GM21723 (cell line): ENCODE measurements around the gene COL16A1.

Experiments
- ATAC-seq: cut with Tn5 transposase; IDR thresholded peaks from one replicate; pipeline ENCODE4 v1.9.1; 2021; ENCODE audit warnings: mild to moderate bottlenecking, moderate library complexity; ENCODE audit not compliant: unreplicated experiment

Gene COL16A1

DNA sequence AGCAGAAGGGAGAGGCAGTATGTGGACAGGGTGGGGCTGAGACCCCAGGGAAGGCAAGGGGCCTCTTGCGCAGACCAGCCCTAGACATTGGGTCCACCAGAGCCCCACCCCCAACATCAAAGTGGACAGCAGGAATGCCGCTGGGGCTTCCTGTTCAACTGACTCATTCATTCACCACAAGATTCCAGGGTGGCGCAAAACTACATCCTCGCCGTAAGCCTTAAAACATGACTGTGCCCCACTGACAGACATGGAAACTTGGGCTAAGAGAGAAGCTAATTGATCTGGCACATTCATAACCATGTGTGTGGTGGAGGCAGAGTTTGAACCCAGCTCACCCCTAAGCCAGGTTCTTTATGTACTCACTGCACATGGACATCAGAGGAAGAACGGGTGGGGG, 14.0 kb downstream of the COL16A1 start:
- ATAC-seq, result no peak

DNA sequence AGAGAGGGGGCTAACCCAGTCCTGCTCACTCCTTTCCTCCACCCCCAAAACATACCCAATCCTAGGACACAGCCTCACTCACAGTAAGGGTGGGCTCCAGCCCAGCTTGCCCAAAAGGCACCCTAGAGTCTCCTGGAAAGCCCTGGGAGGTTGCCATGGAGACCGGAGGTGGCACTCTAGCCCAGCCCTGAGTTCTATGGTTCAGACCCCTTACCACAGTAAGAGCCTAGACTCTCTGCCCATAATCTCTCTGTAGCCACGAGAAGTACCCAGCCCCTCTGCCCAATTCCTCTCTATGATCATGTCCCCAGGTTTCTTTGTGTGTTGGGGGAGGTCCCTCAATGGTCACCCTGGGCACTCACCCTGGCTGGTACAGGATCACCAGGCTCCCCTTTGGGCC, 14.4 kb downstream of the COL16A1 start:
- ATAC-seq, result no peak

DNA sequence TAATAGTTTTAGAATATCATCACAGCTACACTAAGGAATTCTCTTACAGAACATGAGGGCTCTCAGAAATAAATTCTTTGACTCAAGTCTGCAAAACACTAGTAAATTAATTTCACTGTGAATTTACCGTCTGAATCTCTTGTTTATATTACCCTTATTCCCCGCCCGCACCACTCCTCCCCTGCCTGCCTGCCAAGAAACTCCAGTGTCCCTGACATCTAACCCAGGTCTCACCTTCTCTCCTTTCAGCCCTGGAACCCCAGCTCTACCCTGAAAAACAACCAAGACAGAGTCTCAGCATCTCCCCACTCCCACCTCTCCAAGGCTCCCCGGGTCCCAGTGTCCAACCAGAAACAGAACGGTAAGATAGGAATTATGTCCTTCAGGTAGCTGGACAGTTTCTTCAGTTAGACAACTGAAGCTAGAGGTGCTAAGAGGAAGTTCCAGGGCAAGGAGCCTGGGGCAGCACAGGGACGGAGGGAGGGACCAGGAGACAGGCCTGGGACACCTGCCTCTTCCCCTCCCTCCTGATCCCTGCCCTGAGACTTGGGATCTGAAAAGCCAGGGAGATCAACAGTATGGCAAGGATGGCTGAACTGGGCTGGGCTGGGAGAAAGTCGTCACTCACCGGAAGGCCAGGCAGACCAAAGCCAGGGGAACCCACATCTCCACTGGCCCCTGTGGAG, 15.4 kb downstream of the COL16A1 start:
- no peak for ATAC-seq

DNA sequence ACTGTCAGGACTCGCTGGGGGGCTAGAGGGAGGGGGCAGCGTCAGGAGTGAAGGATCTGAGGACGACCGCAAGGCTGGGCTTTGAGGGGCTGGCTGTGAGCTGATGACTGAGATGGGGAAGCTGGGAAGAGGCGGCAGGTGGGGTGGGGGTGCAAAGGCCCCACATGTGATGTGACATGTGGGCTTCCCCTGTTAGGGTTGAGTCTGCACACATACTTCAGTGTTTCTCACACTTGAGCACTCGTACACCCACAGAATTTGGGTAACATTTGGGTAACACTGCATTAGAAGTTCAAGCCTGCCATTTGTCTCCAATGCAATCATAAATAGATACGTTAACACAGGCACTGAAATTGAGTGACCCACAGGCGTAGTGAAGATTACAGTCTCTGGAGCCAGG, 16.2 kb downstream of the COL16A1 start:
- no peak for ATAC-seq

GRCh38 chr1:31685795-31686194, 18.0 kb downstream of the COL16A1 start:
- no peak for ATAC-seq

- no peak for ATAC-seq
Observed at GRCh38 chr1:31683997-31684396, 19.8 kb downstream of the COL16A1 start.

GRCh38 chr1:31681415-31681814, 22.4 kb downstream of the COL16A1 start:
- no peak for ATAC-seq

DNA sequence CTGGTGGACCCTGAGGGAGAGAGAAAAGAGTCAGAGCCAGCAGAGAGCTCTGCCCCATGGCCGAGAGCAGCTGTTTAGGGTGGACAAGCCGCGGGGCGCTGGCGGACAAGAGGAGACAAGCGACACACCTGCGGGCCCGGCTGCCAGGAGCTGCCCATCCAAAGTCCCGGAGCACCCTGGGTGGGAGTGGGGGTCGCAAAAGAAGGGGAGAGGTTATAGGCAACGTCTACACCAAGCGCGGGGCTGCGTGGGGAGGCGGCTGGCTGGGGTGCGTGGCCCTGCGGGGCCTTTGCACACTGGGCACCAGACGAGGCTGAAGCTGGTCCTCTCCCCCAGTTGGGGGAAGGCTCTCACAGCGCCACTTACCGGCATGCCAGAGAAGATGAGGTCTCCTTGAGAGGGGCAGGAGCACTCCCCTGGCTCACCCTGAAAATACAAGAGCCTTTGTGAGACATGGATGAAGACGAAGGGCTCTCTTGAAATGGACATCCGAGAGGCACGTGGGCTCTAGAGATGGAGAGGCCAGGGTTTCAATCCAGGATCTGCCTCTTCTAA, 24.1 kb downstream of the COL16A1 start:
- no peak for ATAC-seq

- no peak for ATAC-seq
Observed at GRCh38 chr1:31679091-31679490, 24.7 kb downstream of the COL16A1 start.

DNA sequence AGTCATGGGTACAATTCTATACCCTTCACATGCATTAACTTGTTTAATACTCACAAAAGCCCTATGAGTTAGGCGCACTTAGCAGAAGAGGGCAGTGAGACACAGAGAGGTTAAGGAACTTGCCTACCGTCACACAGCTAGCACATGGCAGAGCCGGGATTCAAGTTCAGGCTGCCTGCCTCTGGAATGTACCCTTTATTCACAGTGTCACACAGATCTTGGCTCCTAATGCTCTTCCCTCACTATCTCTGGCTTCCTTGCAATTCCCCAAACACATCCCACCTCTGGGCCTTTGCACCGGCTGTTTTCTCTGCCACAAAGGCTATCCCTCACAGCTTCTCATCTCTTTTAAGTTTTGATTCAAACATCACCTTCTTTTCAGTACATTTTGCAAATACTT, 25.1 kb downstream of the COL16A1 start:
- no peak for ATAC-seq

DNA sequence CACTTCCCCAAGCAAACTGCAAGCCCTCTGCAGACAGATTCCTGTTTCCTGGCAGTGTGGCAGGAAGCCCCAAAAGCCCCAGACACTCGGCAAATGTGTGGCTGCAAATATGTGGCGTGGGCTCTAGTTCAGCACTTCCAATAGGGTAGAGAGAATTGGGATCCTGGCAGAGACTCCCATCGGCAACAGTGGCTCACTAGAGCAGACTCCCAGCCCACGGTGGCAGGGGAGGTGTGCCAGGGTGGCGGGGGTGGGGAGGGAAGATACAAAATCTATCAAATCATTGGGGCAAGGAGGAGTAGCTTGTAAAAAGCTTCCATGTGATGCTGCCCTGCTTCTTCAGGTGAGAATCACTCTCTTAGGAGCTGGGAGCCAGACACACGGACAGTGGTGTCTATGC, 25.9 kb downstream of the COL16A1 start:
- ATAC-seq, result no peak

DNA sequence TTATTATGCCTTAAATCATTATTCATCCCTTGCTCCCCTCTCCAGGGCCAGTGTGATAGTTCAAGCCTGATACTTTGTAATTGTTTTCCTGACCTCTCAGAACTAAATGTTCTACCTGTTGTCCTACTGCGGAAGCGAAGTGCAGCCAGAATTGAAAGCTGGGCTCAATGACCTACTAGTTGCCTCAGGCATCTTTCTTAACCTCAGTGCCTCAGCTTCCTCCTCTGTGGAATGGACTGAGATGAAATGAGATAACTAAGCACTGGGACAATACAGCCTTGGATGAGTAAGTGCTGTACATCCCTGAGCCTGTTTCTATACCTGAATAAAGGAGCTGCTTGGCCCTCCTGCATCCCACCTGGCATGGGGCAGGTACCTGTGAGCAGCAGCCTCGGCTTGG, 26.4 kb downstream of the COL16A1 start:
- ATAC-seq, result no peak

DNA sequence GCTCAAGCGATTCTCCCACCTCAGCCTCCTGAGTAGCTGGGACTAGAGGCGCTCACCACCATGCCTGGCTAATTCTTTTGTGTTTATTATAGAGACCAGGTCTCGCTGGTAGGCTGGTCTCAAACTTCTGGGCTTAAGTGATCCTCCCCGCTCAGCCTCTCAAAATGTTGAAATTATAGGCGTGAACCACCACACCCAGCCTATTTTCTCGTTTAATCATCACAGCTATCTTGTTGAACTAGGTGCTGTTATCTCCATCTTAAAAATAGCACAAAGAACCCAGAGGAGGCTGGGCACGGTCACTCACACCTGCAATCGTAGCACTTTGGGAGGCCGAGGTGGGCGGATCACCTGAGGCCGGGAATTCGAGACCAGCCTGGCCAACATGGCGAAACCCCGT, 28.1 kb downstream of the COL16A1 start:
- ATAC-seq, result no peak

- no peak for ATAC-seq
Observed at GRCh38 chr1:31675161-31675560, 28.7 kb downstream of the COL16A1 start.

DNA sequence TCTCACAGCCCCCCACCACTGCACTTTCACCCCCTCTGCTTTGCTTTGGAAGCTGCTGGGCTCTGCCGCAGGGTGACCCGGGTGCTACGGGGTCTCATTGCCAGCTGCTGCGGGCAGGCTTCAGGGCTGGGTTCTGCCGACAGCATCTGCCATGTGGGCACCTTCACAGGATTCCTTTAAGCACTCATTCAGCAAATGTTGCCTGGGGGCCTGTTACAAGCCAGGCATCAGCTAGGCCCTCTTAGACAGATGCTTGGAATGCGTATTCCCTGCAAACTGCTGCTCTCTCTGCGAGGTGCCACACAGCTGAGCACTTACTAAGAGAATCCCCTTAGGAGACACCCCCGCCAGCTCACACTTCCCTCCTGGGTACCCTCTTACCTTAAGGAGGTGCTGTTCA, 29.2 kb downstream of the COL16A1 start:
- ATAC-seq, result no peak

DNA sequence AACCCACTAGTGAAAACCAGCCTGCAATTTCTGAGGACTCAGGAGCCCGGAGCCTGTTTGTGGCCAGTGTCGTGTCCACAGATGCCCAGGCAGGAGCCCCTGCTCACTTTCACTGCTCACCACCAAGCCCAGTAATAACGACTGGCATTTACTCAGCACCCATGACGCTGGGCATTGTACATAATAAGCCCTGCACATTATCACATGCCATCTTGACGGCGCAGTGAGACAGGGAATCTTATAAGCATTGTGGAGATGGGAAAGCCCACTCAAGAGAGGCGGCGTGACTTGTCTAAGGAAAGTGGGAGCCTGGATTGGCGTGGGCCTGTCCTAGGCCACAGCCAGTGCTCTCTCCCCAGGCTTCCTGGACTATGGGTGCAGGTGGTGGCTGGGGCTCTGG, 30.4 kb downstream of the COL16A1 start:
- no peak for ATAC-seq

- ATAC-seq, result no peak
Observed at GRCh38 chr1:31672986-31673385, 30.8 kb downstream of the COL16A1 start.

DNA sequence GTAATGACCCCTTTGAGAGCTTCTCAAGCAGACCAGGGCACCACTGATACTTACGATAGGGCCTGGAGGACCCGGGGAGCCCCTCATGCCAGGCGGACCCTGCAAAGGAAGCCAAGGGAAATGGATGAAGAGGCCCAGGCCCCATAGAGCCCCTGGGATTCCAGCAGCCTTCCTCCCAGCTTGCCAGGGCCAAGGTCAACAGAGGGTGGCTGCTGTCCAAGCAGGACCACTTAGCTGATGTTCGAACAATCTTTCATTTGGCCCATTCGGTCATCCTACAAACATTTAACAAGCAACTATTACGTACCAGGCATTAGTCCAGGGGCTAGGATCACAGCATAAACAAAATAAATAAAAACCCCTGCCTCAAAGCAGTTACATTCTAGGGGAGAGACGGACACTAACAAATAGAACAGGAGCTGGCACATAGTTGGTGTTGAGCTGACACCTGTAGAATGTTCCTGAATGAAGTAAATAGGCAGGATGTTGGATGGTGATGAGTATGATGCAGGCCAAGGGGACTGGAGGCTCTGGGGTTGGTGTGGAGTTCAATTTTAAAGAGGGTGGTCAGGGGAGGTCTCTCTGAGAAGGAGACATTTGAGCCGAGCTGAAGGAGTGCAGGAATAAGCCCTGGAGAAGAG, 32.1 kb downstream of the COL16A1 start:
- no peak for ATAC-seq

GRCh38 chr1:31671147-31671546, 32.7 kb downstream of the COL16A1 start:
- ATAC-seq, result no peak

DNA sequence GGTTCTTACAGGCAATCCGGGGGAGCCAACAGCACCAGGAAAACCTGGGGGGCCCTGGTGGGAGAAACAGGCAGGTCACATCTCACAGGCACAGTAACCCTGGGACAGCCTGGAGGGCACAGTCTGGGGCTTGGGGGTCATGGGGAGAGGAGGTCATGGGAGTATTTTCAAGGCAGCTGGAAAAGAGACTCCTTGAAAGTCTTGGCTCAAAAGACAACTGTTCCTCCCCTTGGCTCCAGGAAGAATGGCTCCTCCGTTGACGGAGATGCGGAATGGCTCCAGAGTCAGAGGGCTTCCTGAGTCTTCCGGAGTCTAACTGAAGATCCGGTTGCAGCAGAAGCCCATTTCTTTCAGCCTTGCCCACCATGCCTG, 33.2 kb downstream of the COL16A1 start:
- ATAC-seq, result no peak

DNA sequence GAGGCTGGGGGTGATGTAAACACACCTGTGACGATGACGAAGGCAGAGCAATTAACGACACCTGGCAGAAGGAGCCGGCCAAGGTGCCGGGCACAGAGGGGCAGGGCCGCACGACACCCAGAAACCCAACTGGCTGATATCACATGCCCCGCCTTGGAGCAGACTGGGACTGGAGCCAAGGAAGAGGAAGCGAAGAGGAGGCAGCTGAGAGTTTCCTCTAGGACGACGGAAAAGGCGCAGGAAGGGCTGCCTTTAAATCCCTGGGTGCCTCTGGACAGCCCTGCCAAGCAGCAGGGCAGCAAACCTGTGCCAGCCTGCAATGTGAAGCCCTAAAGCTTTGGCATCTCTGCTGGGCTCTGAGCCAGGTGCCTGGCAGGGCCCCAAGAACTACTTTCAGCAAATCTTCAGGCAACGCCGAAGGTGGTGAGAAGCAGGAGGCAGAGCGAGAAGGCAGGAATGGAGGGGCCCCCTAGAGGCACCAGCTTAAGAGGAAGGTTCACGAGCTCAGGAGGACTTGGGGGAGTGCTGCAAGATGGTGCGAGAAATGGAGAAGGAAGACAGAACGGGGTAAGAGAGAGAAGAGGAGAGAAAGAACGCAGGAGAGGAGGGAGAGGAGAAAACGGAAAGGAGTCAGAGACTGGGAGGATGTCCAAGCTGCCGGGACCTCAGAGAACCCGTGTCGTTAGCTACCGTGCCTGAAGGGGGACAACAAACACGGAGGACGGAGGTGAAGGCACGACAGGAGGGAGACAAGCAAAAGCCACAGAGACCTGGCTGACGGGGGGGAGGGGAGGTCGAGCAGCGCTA, 33.8 kb downstream of the COL16A1 start:
- ATAC-seq, result no peak

- no peak for ATAC-seq
Observed at GRCh38 chr1:31669433-31669785, 34.4 kb downstream of the COL16A1 start.
